LNCaP clone FGC (cell line): ENCODE measurements around the gene COPS2.

Experiments
- DNase-seq: peaks from one replicate; pipeline ENCODE4 v3.0.0-alpha.2; 2011; ENCODE audit warnings: low read depth
- H3K4me3 ChIP-seq: 2 replicates; pipeline ENCODE4 v1.5.1; 2011; ENCODE audit warnings: mild to moderate bottlenecking, low read depth, low read length, control low read depth
- TF ChIP-seq, protein P1 (sequence below): IDR thresholded peaks from 2 replicates; pipeline ENCODE4 v1.5.1; 2012; ENCODE audit warnings: mild to moderate bottlenecking; ENCODE audit not compliant: control insufficient read depth, insufficient read depth; ENCODE audit errors: extremely low read depth

COPS2 gene

DNA sequence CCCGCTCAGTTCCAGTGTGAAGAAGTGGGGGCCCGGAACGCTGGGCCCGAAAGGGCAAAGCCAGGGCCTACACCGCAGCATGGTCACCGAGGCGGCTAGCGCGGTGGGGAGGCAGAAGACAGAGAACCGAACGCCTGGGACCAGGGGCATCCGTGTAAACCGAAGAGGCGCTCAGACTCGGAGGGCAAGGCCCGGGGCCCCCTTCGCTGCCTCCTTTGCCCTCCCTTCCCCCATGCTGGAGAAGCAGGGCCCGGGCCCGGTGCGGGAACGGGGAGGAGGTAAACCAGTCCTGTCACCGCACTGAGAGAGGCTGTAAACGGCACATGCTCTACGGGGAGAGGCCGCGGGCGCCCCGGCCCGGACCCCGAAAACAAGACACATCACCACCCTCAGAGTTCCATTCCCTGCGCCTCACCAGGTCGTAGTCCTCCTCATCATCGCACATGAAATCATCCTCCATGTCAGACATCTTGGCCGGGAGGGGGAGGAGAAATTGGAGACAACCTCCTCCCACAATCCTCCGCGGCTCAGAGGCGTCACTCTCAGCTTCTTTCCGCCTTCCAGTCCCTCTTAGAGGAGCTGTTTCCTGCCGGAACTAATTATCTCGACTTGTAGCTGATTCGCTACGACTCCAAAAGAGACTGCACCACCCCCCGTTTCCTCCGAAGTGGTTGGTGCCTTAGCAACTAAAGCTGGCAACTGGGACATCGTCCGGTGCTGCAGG, at the start of gene COPS2:
COPS2 (minus strand) TSS at position 490 of the 724 bp plus-strand sequence; CDS start at position 469, 21 bp downstream.
- peak; percentile 99 for DNase-seq
- TF ChIP-seq, protein P1, sequence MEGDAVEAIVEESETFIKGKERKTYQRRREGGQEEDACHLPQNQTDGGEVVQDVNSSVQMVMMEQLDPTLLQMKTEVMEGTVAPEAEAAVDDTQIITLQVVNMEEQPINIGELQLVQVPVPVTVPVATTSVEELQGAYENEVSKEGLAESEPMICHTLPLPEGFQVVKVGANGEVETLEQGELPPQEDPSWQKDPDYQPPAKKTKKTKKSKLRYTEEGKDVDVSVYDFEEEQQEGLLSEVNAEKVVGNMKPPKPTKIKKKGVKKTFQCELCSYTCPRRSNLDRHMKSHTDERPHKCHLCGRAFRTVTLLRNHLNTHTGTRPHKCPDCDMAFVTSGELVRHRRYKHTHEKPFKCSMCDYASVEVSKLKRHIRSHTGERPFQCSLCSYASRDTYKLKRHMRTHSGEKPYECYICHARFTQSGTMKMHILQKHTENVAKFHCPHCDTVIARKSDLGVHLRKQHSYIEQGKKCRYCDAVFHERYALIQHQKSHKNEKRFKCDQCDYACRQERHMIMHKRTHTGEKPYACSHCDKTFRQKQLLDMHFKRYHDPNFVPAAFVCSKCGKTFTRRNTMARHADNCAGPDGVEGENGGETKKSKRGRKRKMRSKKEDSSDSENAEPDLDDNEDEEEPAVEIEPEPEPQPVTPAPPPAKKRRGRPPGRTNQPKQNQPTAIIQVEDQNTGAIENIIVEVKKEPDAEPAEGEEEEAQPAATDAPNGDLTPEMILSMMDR = no peak
- peak within 1 kb of the TSS; percentile 82 for H3K4me3 ChIP-seq

DNA sequence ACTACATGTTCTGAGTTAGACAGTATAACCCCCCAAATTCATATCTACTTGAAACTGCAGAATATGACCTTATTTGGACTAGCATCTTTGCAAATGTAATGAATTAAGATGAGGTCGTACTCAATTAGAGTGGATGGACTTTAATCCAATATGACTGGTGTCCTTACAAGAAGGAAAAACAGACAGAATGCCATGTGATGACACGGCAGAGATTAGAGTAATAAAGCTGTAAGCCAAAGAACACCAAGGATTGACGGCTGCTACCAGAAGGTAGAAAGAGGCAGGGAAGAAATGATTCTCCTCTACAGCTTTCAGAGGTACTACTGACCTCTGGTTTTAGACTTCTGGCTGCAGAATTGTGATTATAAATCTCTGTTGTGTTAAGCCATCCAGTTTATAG, 44.9 kb upstream of the COPS2 start:
- no peak for DNase-seq
- TF ChIP-seq, protein P1 = no peak
- H3K4me3 ChIP-seq = no peak overlapping the region

DNA sequence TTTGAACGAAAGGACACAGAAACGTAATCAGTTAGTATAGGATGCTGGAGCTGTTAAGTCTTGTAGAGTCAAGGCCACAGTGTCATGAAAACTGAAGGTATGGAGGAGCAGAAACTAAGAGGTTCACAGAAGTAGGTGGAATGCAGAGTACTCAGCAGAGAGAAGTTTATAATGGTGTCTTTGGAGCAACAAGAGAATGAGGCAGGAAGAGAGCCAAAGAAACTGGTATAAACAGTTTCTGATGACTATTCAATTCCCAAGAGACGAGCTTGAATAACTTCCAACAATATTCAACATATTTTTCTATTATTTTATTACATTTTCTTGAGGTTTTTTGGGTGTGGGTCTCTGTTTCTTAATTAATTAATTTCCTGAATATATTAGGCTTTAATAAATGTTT, 44.3 kb upstream of the COPS2 start:
- no peak overlapping the region for H3K4me3 ChIP-seq
- DNase-seq = no peak
- TF ChIP-seq, protein P1 = no peak

DNA sequence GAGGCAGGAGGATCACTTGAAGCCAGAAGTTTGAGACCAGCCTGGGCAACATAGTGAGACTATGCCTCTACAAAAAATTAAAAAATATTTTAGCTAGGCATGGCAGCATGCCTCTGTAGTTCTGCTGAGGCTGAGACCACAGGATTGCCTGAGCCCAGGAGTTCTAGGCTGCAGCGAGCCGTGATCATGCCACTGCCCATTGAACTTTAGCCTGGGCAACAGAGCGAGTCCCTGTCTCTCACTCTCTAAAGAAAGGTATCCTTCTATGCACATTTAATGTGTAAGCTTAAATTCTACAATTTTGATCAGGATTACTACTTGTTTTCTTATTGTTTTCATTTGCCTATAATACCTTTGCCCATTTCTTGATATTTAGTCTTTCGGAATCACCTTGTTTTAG, 41.5 kb upstream of the COPS2 start:
- no peak overlapping the region for H3K4me3 ChIP-seq
- TF ChIP-seq, protein P1 = no peak

DNA sequence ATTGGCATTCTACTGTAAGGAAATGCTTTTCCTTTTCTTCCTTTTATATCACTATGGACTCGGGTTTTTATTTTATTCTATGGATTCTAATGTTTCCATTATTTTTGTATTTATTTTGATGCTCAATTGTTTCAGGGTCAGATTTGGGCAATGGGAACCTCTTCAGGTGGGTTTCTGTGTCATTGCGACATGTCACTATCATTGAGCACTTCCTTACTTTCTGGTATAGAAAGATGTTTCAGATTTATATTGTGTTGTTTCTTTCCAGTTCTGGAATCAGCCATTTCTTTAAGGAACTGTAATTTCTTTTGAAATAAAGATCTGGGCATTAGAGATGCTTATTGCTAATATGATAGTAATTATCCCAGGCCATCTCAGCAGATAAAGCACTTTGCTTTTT, 36.5 kb upstream of the COPS2 start:
- DNase-seq = no peak
- TF ChIP-seq, protein P1 = no peak

More for the DNA sequence above, 41.5 kb upstream of the COPS2 start:
- DNase-seq = no peak

DNA sequence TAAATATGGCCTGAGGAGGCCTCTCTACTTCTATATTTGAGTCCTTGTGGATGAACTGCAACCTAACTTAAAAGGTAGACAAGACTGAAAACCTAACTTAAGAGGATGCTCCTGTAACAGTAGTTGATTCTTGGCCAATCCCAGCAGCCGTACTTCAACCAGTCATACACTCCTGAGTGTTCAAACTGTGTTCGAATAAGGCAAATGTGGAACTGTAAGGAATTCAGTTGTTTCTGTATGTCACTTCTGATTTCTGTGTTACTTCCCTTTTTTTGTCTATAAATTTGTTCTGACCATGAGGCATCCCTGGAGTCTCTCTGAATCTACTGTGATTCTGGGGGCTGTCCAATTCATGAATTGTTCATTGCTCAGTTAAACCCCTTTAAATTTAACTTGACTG, 35.2 kb upstream of the COPS2 start:
- no peak overlapping the region for H3K4me3 ChIP-seq
- TF ChIP-seq, protein P1 = no peak
- no peak for DNase-seq

More for the DNA sequence above, 36.5 kb upstream of the COPS2 start:
- no peak overlapping the region for H3K4me3 ChIP-seq

DNA sequence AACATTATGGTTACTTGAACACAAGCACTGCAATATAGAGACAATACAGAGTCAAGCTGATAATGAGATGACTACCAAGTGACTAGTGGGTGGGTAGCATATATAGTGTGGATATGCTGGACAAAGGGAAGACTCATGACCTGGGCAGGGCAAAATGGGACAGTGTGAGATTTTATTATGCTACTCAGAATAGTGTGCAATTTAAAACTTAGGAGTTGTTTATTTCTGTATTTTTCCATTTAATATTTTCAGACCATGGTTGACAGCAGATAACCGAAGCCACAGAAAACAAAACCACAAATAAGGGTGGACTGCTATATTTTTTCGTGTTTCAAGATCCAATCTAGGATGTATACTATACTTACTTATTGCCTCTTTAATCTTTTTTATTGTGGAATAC, 34.2 kb upstream of the COPS2 start:
- TF ChIP-seq, protein P1 = no peak
- H3K4me3 ChIP-seq = no peak overlapping the region
- DNase-seq = no peak
